T-helper 2 cell treated with Interferon-gamma antibody and Interleukin-4, amounts not matched to agents 5 μg/mL and 100 μg/mL, for 36 hours (primary cell): ENCODE data around the gene ST7L.
"Not testable (repeated sequence)": the region's sequence is repeated elsewhere in the genome, so short reads cannot be mapped to it uniquely, and the experiment has no call there.

Experiments used
- DNase-seq: peaks from one replicate; pipeline ENCODE4 v3.0.0; 2021; ENCODE audit warnings: low spot score
- H3K27ac Mint-ChIP-seq: one replicate; pipeline ENCODE4 v1.8.0; 2021; ENCODE audit warnings: mild to moderate bottlenecking, mixed read lengths
- H3K27me3 Mint-ChIP-seq: one replicate; pipeline ENCODE4 v1.8.0; 2021; ENCODE audit warnings: low read depth, mixed read lengths
- H3K36me3 Mint-ChIP-seq: one replicate; pipeline ENCODE4 v1.8.0; 2021; ENCODE audit warnings: low read depth, mixed read lengths
- H3K4me1 Mint-ChIP-seq: one replicate; pipeline ENCODE4 v1.8.0; 2021; ENCODE audit warnings: low read depth, mixed read lengths
- H3K4me3 Mint-ChIP-seq: one replicate; pipeline ENCODE4 v1.8.0; 2022; ENCODE audit warnings: mild to moderate bottlenecking, moderate library complexity, mixed read lengths
- H3K9me3 Mint-ChIP-seq: one replicate; pipeline ENCODE4 v1.8.0; 2021; ENCODE audit warnings: mixed read lengths

ST7L gene

DNA sequence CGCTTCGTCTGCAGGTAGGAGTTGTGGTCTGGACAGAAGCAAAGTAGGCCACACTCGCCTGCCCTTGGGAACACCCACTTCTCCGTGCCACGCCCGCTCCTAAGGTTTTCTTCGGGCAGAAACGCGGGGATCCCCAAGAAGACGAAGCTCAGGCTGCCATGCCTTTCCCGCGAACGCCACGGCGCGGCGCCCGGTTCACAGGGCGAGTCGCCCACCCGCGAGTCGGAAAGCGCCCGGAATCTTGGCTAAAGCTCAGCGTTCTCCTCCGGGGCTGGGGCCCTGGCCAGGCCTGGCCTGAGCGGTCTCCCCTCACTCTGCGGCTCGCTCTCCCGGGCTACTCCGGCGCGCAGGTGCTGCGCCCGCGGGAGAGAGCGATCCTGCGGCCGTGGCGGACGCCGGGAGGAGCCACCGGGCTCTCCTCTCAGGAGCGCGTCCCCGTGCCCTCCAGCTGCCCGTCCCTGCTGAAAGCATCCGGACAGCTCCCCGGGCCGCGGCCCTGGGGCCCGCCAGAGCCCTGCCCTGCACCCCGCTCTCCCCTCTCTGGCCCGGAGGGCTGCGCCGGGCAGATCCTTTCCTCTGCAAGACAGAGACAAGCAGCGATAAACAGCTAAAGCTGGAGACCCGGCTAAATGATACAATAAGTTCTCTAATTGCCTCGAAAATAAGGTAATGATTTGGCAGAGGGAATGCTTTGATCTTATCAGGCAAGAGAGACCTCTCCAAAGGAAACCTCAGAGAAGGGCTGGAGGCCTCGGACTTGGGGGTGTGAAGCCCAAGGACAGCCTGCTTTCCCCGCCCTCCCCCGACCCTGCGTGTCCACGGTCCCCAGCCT lies 116.9 kb downstream of the ST7L start:
- peak; percentile 51 for DNase-seq
- Mint-ChIP-seq H3K27me3 (peaks cover 78% of the 10 kb centered on the region), H3K4me1 (no peaks in the 10 kb centered on the region), H3K9me3 (no peaks in the 10 kb centered on the region), H3K27ac (no peak overlapping the region), H3K4me3 (peak overlapping the region; percentile 51), H3K36me3 (no peaks in the 10 kb centered on the region)

DNA sequence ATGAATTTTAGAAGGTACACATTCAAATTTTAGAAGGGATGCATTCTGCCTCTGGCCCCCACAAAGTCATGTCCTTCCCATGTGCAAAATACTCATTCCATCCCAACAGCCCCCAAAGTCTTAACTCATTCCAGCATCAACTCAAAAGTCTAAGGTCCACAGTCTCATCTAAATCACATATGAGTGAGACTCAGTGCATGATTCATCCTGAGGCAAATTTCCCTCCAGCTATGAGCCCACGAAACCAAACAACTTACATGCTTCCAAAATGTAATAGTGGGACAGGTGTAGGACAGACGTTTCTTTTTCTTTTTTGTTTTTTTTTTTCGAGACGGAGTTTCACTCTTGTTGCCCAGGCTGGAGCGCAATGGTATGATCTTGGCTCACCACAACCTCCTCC lies 122.7 kb downstream of the ST7L start:
- H3K4me1 Mint-ChIP-seq = peaks cover 2% of the 10 kb centered on the region
- no peaks in the 10 kb centered on the region for H3K36me3 Mint-ChIP-seq
- no peak overlapping the region for H3K4me3 Mint-ChIP-seq
- no peaks in the 10 kb centered on the region for H3K9me3 Mint-ChIP-seq
- no peak for DNase-seq
- H3K27ac Mint-ChIP-seq = no peak overlapping the region
- peaks cover 56% of the 10 kb centered on the region for H3K27me3 Mint-ChIP-seq

DNA sequence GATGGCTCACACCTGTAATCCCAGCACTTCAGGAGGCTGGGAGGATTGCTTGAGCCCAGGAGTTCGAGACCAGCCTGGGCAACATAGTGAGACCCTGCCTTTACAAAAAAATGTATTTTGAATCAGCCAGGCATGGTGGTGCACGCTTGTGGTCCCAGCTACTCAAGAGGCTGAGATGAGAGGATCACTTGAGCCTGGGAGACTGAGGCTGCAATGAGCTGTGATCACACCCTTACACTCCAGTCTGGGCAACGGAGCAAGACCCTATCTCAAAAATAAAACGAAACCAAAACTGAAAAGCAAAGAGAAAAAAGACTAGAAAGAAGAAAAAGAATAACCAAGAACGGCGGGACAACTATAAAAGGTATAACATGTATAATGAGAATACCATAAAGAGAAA lies 125.6 kb downstream of the ST7L start:
- H3K36me3 Mint-ChIP-seq = no peaks in the 10 kb centered on the region
- peaks cover 37% of the 10 kb centered on the region for H3K27me3 Mint-ChIP-seq
- H3K27ac Mint-ChIP-seq = no peak overlapping the region
- no peak for DNase-seq
- no peaks in the 10 kb centered on the region for H3K9me3 Mint-ChIP-seq
- no peak overlapping the region for H3K4me3 Mint-ChIP-seq
- H3K4me1 Mint-ChIP-seq = peaks cover 2% of the 10 kb centered on the region

DNA sequence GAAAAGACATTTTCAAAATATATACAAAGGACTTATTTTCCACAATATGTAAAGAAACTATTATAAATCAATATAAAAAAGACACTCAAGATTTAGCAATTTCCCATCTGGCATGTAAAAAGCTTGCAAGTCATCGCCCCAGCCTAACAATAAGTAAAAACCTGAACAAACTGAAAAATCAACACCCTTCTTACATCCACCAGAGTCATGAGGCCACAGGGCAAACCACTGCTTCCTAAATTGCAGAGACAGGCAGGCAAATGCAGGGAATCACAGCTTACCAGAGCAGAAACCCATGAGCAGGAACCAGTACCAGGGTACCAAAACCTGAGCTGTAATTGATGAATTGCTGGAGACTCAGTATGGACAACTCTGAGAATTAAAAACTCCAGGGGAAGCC lies 126.9 kb downstream of the ST7L start:
- no peak overlapping the region for H3K4me3 Mint-ChIP-seq
- H3K9me3 Mint-ChIP-seq = no peaks in the 10 kb centered on the region
- peaks cover 2% of the 10 kb centered on the region for H3K4me1 Mint-ChIP-seq
- H3K27me3 Mint-ChIP-seq = peaks cover 29% of the 10 kb centered on the region
- DNase-seq = no peak
- no peak overlapping the region for H3K27ac Mint-ChIP-seq
- H3K36me3 Mint-ChIP-seq = no peaks in the 10 kb centered on the region

DNA sequence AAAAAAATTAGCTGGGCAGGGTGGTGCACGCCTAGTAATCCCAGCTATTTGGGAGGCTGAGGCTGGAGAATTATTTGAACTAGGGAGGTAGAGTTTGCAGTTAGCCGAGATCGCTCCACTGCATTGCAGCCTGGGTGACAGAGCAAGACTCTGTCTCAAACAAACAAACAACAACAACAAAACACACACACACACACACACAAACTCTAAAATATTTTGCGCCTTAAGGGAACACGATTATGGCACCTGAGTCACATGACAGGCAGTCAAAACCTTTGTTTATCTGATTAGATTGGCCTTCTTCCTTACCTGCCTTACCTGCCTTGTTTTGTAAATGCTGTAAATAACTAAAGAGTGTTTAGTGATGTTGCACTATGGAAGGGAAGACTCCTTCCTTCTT lies 130.8 kb downstream of the ST7L start:
- Mint-ChIP-seq H3K4me3 (no peak overlapping the region), H3K27ac (no peak overlapping the region), H3K36me3 (no peaks in the 10 kb centered on the region), H3K27me3 (peaks cover 15% of the 10 kb centered on the region), H3K9me3 (no peaks in the 10 kb centered on the region), H3K4me1 (no peaks in the 10 kb centered on the region)
- no peak for DNase-seq

DNA sequence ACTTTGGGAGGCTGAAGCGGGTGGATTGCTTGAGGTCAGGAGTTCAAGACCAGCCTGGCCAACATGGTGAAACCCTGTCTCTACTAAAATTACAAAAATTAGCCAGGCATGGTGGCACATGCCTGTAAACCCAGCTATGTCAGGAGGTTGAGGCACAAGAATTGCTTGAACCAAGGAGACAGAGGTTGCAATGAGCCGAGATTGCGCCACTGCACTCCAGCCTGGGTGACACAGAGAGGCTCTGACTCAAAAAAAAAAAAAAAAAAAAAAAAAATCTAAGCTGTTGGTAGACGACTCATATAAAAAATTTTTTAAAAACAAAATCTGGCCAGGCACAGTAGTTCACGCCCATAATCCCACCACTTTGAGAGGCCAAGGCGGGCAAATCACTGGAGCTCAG lies 131.3 kb downstream of the ST7L start:
- not testable (repeated sequence) for H3K9me3 Mint-ChIP-seq, DNase-seq, H3K27ac Mint-ChIP-seq, H3K36me3 Mint-ChIP-seq, H3K4me1 Mint-ChIP-seq, H3K4me3 Mint-ChIP-seq
- peaks cover 12% of the 10 kb centered on the region for H3K27me3 Mint-ChIP-seq

DNA sequence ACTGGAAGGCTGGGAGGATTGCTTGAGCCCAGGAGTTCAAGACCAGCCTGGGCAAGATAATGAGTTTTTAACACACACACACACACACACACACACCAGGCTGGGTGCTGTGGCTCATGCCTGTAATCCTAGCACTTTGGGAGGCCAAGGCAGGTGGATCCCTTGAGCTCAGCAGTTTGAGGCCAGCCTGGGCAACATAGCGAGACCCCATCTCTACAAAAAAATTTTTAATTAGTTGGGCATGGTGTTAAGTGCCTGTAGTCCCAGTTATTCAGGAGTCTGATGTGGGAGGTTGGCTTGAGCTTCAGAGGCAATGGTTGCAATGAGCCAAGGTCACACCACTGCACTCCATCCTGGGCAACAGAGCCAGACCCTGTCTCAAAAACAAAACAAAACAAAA lies 132.9 kb downstream of the ST7L start:
- not testable (repeated sequence) for H3K27ac Mint-ChIP-seq, H3K4me3 Mint-ChIP-seq, H3K36me3 Mint-ChIP-seq, H3K9me3 Mint-ChIP-seq, H3K27me3 Mint-ChIP-seq, H3K4me1 Mint-ChIP-seq, DNase-seq

DNA sequence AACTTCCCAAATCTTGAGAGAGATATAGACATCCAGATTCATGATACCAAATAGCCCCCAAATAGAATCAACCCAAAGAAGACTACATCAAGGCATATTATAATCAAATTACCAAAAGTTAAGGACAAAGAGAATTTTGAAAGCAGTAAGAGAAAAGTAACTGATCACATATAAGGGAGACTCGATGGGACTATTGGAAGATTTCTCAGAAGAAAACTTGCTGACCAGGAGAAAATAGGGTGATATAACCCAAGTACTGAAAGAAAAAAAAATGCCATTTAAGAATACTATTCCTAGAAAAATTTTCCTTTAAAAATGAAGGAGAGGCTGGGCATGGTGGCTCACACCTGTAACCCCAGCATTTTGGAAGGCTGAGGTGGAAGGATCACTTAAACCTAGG lies 140.6 kb downstream of the ST7L start:
- Mint-ChIP-seq H3K36me3 (no peaks in the 10 kb centered on the region), H3K4me1 (no peaks in the 10 kb centered on the region), H3K9me3 (peaks cover 20% of the 10 kb centered on the region), H3K4me3 (no peak overlapping the region), H3K27me3 (peaks cover 7% of the 10 kb centered on the region), H3K27ac (no peak overlapping the region)
- no peak for DNase-seq

DNA sequence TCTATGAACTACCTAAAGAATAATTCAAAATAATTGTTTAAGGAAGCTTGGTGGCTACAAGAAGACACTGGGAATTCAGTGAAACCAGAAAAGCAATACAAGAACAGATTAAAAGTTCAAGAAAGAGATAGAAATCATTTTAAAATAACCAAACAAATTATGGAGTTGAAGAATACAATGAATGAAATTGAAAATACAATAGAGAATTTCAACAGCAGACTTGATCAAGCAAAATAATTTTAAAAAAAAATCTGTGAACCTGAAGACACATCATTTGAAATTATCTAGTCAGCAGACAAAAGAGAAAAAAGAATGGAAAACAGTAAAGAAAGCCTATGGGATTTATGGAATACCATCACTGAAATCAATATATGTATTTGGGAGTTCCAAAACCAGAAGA lies 141.4 kb downstream of the ST7L start:
- peaks cover 8% of the 10 kb centered on the region for H3K27me3 Mint-ChIP-seq
- H3K9me3 Mint-ChIP-seq = peaks cover 20% of the 10 kb centered on the region
- H3K27ac Mint-ChIP-seq = no peak overlapping the region
- H3K4me1 Mint-ChIP-seq = no peaks in the 10 kb centered on the region
- no peak for DNase-seq
- H3K4me3 Mint-ChIP-seq = no peak overlapping the region
- no peaks in the 10 kb centered on the region for H3K36me3 Mint-ChIP-seq
